Measurements from ENCODE around the gene LSM11. TPM values are rescaled to one million over a fixed set of nuclear protein-coding genes. Genes with fewer than 3 reads are reported as not detected.

LSM11 gene
- total RNA-seq, 1 donor from 2014 or later, result 5.6 TPM

GRCh38 chr5:157785801-157786200, 42.3 kb downstream of the LSM11 start:
- Mint-ChIP-seq H3K4me3 (no peak overlapping the region), H3K27me3 (ENCODE audit: low read depth) (no peaks in the 10 kb centered on the region), H3K9me3 (no peaks in the 10 kb centered on the region), H3K36me3 (peaks cover 19% of the 10 kb centered on the region), H3K4me1 (no peaks in the 10 kb centered on the region), H3K27ac (no peak overlapping the region)
- TF ChIP-seq CTCF (IDR thresholded peaks at IDR 0.05; ENCODE audit: unreplicated experiment), result no peak
- DNase-seq (ENCODE audit: low spot score in 2 of 2, unreplicated experiment in 2 of 2), result no peak

- no peak overlapping the region for H3K27ac Mint-ChIP-seq
- H3K27me3 Mint-ChIP-seq (ENCODE audit: low read depth), result no peaks in the 10 kb centered on the region
- DNase-seq (ENCODE audit: low spot score in 2 of 2, unreplicated experiment in 2 of 2), result no peak
- no peaks in the 10 kb centered on the region for H3K9me3 Mint-ChIP-seq
- no peak for TF ChIP-seq CTCF (IDR thresholded peaks at IDR 0.05; ENCODE audit: unreplicated experiment)
- peaks cover 29% of the 10 kb centered on the region for H3K36me3 Mint-ChIP-seq
- no peaks in the 10 kb centered on the region for H3K4me1 Mint-ChIP-seq
- H3K4me3 Mint-ChIP-seq, result no peak overlapping the region
Measured at GRCh38 chr5:157793301-157793700, 49.8 kb downstream of the LSM11 start.

GRCh38 chr5:157799578-157799977, 56.1 kb downstream of the LSM11 start:
- Mint-ChIP-seq H3K27ac (no peak overlapping the region), H3K9me3 (no peaks in the 10 kb centered on the region), H3K4me3 (no peak overlapping the region), H3K4me1 (peaks cover 2% of the 10 kb centered on the region), H3K36me3 (peaks cover 24% of the 10 kb centered on the region), H3K27me3 (ENCODE audit: low read depth) (no peaks in the 10 kb centered on the region)
- no peak for TF ChIP-seq CTCF (IDR thresholded peaks at IDR 0.05; ENCODE audit: unreplicated experiment)
- no peak for DNase-seq (ENCODE audit: low spot score in 2 of 2, unreplicated experiment in 2 of 2)

GRCh38 chr5:157800137-157800536, 56.6 kb downstream of the LSM11 start:
- Mint-ChIP-seq H3K27ac (no peak overlapping the region), H3K4me1 (peaks cover 2% of the 10 kb centered on the region), H3K4me3 (no peak overlapping the region), H3K9me3 (no peaks in the 10 kb centered on the region), H3K36me3 (peaks cover 23% of the 10 kb centered on the region), H3K27me3 (ENCODE audit: low read depth) (no peaks in the 10 kb centered on the region)
- DNase-seq (ENCODE audit: low spot score in 2 of 2, unreplicated experiment in 2 of 2), result no peak
- TF ChIP-seq CTCF (IDR thresholded peaks at IDR 0.05; ENCODE audit: unreplicated experiment), result no peak

DNA sequence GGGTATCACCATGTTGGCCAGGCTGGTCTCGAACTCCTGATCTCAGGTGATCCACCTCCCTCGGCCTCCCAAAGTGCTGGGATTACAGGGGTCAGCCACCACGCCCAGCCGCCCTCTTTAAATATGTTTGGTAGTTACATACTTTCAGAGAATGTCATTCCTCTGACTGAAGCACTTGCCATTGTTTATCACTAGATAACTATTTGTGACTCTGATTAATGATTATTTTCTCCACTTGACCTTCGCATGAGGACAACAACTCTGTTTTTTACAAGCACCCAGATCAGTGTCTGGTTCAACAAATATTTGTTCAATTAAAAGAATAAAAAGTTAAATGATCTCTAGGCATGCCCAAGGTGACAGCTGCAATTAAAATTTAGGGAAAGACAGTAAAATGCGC, 59.2 kb downstream of the LSM11 start:
- Mint-ChIP-seq H3K4me1 (peaks cover 6% of the 10 kb centered on the region), H3K27me3 (ENCODE audit: low read depth) (no peaks in the 10 kb centered on the region), H3K9me3 (no peaks in the 10 kb centered on the region), H3K27ac (no peak overlapping the region), H3K4me3 (no peak overlapping the region), H3K36me3 (peaks cover 26% of the 10 kb centered on the region)
- DNase-seq (ENCODE audit: low spot score in 2 of 2, unreplicated experiment in 2 of 2), result no peak
- no peak for TF ChIP-seq CTCF (IDR thresholded peaks at IDR 0.05; ENCODE audit: unreplicated experiment)

GRCh38 chr5:157808043-157808442, 64.5 kb downstream of the LSM11 start:
- no peak for DNase-seq (ENCODE audit: low spot score in 2 of 2, unreplicated experiment in 2 of 2)
- TF ChIP-seq CTCF (IDR thresholded peaks at IDR 0.05; ENCODE audit: unreplicated experiment), result no peak
- no peaks in the 10 kb centered on the region for H3K27me3 Mint-ChIP-seq (ENCODE audit: low read depth)
- H3K4me1 Mint-ChIP-seq, result peaks cover 5% of the 10 kb centered on the region
- peaks cover 31% of the 10 kb centered on the region for H3K36me3 Mint-ChIP-seq
- no peaks in the 10 kb centered on the region for H3K9me3 Mint-ChIP-seq
- no peak overlapping the region for H3K27ac Mint-ChIP-seq
- no peak overlapping the region for H3K4me3 Mint-ChIP-seq

Data from mesothelial cell of epicardium (in vitro differentiated cells).